Effector CD8-positive, alpha-beta T cell (primary cell): ENCODE data around the gene NCOA3.
A peak's percentile ranks its signal among the peaks of the same experiment; 100 is the strongest.

Experiments
- DNase-seq: peaks from one replicate; lab custom pipeline; 2025; lab: John Stamatoyannopoulos, UW

The NCOA3 gene

DNA sequence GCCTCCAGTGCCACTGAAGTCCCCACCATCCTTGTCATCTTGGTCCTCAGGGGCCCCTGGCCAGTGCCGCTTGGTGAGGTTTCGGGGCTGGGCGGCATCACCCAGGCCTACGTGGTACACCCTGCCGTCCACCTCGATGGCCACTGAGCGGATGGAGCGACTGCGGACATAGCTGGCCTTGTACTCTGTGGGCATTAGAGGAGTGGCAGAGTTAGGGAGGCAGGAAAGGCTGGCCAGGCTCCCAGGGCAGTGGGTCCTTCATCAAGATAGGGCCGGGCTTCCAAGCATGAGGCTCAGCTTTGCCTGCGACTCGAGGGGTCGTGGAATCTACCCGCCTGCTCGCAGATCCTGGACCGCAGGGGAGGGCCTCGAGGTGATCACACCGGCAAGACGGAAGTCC is 164.6 kb downstream of the NCOA3 start:
- DNase-seq: no peak

- no peak for DNase-seq
Observed at GRCh38 chr20:47667086-47667485, 165.4 kb downstream of the NCOA3 start.

DNA sequence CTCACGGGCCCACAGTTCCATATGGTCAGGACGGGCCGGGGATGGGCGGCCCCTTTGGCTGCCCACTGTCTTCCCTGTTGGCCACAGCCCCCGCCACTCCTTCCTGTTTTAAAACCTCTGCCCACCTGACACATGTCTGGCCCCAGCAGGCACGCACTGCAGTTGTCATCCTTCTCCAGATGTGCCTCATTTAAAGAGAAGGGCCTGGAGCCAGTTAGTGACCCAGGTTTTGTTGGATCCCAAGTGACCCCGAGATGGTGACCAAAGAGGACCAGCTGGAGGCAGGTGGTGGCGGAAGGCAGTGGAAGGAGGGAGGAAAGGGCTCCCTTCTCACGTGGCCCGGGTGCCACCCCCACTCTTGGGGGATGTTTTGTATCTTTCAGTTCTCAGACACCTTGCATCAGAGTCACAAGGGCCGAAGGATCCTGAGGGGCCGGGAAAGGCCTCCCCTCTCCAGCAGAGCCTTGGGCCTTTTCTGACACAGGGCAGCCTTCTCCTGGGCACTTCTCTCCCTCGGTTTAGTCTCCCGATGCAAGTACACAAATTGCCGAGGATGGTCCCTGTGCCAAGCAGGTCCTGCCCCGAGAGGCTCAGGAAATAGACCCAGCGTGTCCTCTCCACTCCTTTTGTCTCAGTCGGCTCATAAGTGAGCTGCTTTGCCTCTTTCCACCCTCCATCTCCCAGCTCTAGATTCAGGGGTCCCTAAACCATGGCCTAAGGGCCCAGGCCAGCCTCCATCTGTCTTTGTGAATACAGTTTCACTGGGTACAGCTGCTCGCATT is 166.0 kb downstream of the NCOA3 start:
- DNase-seq: no peak

DNA sequence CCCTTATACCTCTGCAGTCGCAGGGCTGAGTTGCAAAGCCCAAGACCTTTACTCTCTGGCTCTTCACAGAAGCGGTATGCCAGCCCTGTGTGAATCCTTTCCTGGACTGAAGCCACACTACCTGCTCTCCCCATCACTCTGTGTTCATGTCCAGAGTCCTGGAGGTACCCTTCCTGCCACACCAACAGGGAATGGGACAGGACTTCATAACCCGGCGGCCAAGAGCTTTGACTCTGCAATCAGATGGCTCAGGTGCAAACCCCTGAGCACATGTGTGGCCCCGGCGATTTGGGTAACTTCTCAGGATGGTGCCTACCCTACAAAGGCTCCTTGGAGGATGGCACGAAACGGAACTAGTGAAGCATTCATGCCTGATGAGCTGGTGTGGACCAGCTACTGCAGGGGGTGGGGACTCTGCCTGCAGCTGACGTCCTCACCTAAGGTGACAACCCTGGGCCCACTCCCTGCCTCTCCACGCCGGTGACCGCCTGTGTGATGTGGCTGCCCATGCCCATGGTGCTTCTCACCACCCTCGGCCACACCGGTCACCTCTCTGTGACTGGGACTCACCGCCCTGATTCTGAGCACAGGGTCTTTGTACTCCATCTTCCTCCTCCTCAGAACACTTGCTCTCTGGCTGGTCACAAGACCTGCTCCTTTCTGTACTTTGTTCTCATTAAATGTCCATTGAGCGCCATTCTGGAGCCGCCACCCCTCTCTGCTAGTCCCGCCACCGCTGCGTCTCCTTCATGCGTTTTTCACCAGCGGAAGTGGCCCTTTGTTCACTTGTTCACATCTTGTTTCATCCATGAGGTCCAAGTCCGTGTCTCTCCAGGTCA is 166.8 kb downstream of the NCOA3 start:
- no peak for DNase-seq

DNA sequence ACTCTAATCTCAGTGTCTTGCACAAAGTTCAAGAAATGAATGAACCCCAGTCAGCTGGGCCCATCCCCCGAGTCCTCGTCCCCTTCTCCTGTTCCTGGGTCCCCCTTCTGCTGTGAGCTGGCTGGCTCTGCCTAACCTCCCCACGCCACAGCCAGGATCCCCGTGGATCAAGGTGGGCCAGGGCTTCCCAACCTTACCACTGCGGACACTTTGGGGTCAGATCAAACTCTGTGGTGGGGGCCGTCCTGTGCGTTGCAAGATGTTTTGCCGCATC is 167.4 kb downstream of the NCOA3 start:
- DNase-seq: no peak

- DNase-seq: no peak
Observed at GRCh38 chr20:47669489-47669888, 167.8 kb downstream of the NCOA3 start.

DNA sequence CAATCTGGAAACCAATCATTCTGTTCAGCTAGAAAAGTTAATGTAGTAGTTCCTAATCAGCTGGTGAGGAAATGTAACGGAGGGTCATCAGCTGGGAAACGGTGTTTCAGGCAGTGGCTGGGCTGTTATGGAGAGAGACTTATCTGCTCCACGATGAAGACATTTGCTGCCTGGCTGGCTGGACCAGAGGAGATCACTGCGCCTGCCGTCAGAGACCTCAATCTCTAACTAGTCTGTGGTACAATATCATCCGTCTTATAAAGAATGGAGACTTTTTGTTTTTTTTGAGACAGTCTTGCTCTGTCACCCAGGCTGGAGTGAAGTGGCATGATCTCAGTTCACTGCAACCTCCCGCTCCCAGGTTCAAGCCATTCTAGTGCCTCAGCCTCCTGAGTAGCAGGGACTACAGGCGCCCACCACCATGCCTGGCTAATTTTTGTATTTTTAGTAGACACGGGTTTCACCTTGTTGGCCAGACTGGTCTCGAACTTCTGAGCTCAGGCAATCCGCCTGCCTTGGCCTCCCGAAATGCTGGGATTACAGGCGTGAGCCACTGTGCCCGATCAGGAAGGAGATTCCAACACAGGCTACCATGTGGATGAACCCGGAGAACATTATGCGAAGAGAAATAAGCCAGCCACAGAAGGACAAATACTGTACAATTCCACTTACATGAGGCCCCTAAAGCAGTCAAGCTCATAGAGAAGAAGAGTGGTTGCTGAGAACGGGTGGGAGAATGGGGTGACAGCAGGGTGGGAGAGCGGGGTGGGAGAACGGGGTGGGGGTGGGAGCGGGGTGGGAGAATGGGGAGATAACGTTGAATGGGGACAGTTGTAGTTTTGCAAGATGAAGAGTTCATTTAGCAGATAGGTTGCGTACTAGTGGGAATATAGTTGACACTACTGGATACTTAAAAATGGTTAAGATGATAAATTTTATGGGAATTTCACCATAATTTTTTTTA is 168.5 kb downstream of the NCOA3 start:
- DNase-seq: no peak

- no peak for DNase-seq
Observed at GRCh38 chr20:47670913-47671312, 169.2 kb downstream of the NCOA3 start.

DNA sequence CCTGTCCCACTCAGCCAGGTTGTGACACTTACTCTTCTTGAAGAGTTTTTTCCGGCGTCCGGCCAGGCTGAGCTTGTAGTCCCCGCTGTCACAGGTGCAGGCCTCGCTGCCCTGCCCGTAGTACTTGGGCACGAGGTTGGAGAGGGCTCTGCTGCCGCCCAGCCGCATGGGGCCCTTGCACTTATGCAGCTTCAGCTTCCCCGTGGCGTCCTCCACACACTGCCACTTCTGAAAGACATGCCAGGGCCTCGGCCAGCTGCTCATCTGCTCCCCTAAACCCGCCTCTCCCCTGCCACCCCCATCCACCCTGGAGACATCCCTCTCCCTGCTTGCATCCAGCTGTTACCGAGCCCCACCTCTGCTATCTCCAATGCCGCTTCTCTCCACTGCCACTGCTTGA is 170.5 kb downstream of the NCOA3 start:
- DNase-seq: no peak

DNA sequence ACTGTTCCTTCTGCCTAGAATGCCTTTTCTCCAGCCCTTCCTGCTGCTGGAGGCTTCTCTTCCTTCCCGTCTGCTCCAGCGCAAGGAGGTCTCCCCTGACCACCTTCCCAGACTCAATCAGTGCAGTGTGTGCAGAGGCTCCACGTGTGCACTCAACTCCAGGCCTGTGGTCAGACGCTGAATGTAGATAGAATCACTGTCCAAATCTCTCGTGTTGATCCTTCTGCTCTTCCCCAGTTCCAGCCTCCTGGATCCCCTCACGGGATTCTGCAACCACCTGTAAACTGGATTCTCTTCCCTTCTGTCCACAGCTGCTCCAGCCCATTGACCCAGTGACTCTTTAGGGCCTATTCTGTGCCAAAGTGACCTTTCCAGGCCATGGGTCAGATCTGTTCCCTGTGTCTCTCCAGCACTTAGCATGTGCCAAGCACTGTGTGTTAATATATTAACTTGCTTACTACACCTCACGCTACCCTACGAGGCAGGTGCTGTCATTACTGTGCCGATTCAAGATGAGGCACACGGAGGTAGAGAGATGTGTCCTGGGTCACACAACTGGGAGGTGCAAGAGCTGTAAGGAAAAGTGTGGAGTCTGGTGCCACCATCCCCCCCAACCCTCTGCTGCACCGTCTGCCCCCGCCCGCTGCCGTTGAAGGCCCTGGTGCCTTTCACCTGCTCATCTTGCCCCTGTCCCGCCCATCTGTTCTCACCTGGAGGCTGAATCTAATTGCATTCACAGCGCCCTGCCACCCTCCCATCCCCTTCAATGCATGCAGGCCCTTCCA is 171.4 kb downstream of the NCOA3 start:
- DNase-seq: no peak

DNA sequence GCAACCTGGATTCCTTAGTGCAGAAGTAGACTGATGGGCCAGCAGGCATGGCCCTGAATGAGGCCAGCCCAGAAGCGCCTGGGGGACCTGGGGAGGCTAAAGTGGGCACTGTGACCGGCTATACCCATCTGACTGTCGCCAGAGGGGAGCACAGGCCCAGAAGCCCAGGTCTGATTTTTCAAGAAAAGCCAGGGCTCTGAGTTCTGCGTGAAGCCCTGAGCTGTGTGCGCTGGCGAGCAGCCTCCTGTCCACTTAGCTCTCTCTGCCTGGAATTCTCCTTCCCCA is 171.9 kb downstream of the NCOA3 start:
- no peak for DNase-seq

DNA sequence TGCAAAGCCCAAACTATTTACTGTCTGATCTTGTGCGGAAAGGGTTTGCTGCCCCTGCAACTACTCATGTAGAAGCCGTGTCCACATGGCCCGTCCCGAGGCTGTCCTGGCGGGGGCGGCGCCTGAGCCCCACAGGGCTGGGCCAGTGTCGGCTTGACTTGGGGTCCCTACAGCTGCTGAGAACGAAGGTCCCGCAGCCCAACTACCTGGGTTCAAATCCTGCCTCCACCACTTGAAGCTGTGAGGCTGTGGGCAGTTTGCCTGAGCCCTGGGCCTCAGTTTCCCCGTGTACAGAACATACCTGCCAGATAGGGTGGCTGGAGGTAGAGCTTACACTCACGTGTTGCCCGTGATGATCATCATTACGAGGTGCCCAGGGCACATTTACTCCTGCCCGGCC is 172.5 kb downstream of the NCOA3 start:
- DNase-seq: no peak

- DNase-seq: no peak
Observed at GRCh38 chr20:47674686-47675085, 173.0 kb downstream of the NCOA3 start.

GRCh38 chr20:47675190-47676142 is 173.8 kb downstream of the NCOA3 start:
- no peak for DNase-seq

DNA sequence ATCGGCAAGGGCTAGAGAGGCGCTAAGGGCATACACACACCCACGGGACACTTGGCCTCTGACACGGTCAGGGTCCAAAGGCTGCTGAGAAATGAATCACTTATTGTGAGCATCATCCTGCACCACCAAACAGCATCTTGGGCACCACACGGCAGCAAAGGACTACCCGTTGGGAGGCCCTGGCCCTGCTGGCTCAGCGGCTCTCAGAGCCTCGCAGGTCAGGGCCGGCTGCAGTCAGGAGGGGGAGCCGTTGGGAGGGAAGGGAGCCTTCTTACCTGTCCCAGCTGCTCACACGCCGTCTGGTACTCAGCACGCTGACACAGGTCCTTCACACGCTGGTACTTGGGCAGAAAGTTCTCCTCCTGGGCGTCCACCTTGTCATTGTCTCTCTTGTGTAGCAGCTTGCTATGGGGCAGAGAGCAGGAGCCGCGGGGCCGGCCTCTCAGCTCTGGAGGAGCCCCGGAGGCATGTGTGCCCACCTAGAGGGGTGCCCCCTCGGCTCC is 174.6 kb downstream of the NCOA3 start:
- DNase-seq: no peak

GRCh38 chr20:47676912-47677634 is 175.4 kb downstream of the NCOA3 start:
- DNase-seq: no peak

GRCh38 chr20:47677635-47678453 is 176.2 kb downstream of the NCOA3 start:
- DNase-seq: peak; percentile 20

DNA sequence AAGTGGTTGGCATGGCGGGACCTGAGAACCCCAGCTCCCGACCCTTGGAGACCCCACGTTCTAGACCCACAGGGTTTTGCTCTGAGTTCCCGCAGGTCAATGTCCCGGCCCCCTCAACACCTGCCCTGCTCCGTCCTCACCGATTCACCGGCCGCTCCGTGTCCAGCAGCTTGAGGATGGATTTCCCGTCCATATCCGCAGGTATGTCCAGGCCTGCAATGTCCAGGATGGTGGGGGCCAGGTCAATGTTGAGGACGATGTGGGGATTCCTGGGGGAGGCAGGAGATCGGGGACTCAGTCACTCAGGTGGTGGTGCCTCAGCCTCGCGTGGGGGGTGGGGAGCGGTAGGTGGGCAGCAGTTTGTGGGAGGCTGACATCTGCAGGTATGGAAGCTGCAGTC is 176.8 kb downstream of the NCOA3 start:
- DNase-seq: no peak

DNA sequence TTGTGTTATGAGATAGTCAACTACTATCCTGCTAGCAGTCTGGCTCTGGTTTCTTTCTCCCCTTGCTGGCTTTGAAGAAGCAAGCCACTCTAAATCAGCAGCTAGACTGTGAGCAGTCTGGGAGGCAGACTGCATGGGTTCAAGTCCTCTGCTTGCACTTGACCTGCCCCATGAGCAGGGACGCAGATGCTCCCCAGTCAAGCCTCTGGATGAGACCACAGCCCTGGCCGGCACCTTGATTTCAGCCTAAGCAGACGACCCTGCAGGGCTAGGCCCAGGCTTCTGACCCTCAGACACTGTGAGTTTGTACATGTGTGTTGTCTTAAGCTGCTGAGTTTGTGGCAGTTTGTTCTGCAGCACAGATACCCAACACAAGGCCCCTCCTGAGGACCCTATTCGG is 177.8 kb downstream of the NCOA3 start:
- DNase-seq: no peak
